Measurements from ENCODE around the gene GPR17. TPM values are rescaled to one million over a fixed set of nuclear protein-coding genes. Genes with fewer than 3 reads are reported as not detected.

The GPR17 gene
- total and polyA plus RNA-seq, 4 donors, result 0.30 to 1.4 (median 0.40) TPM; not detected in 1

- peak overlapping the region; percentile 49 to 83 for H3K27ac ChIP-seq (ENCODE audit: low read depth in 1 of 2, low read length in 1 of 2)
- ATAC-seq (ENCODE audit: insufficient read depth, low FRiP score) (no peak), DNase-seq (no peak)
- H3K4me1 ChIP-seq (ENCODE audit: control insufficient read depth in 5 of 5, insufficient read depth in 5 of 5, low read length in 5 of 5), result peaks cover 0 to 47% (median 9%) of the 10 kb centered on the region in 5 donors
- no peak overlapping the region for H3K9ac ChIP-seq (ENCODE audit: insufficient read depth in 1 of 2, low read length in 2 of 2)
- H3K36me3 ChIP-seq (ENCODE audit: control insufficient read depth in 4 of 4, insufficient read depth in 4 of 4, low read length in 4 of 4), result peaks cover 0 to 9% (median 0%) of the 10 kb centered on the region in 4 donors
- no peak overlapping the region for H3K4me3 ChIP-seq
- H3K9me3 ChIP-seq (ENCODE audit: control insufficient read depth in 4 of 4, insufficient read depth in 3 of 4, low read length in 3 of 4), result no peaks in the 10 kb centered on the region
- H3K27me3 ChIP-seq (ENCODE audit: control insufficient read depth in 3 of 3, insufficient read depth in 3 of 3, low read length in 2 of 3), result no peaks in the 10 kb centered on the region
- WGBS, 2 donors, result 61 to 70% methylated on average over 24 of the region's 24 CpGs
- TF ChIP-seq, protein P1, sequence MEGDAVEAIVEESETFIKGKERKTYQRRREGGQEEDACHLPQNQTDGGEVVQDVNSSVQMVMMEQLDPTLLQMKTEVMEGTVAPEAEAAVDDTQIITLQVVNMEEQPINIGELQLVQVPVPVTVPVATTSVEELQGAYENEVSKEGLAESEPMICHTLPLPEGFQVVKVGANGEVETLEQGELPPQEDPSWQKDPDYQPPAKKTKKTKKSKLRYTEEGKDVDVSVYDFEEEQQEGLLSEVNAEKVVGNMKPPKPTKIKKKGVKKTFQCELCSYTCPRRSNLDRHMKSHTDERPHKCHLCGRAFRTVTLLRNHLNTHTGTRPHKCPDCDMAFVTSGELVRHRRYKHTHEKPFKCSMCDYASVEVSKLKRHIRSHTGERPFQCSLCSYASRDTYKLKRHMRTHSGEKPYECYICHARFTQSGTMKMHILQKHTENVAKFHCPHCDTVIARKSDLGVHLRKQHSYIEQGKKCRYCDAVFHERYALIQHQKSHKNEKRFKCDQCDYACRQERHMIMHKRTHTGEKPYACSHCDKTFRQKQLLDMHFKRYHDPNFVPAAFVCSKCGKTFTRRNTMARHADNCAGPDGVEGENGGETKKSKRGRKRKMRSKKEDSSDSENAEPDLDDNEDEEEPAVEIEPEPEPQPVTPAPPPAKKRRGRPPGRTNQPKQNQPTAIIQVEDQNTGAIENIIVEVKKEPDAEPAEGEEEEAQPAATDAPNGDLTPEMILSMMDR (IDR thresholded peaks at IDR 0.05; ENCODE audit: control extremely low read depth, extremely low read depth), result no peak
Observed at GRCh38 chr2:127646487-127647241, 711 bp downstream of the GPR17 start.

DNA sequence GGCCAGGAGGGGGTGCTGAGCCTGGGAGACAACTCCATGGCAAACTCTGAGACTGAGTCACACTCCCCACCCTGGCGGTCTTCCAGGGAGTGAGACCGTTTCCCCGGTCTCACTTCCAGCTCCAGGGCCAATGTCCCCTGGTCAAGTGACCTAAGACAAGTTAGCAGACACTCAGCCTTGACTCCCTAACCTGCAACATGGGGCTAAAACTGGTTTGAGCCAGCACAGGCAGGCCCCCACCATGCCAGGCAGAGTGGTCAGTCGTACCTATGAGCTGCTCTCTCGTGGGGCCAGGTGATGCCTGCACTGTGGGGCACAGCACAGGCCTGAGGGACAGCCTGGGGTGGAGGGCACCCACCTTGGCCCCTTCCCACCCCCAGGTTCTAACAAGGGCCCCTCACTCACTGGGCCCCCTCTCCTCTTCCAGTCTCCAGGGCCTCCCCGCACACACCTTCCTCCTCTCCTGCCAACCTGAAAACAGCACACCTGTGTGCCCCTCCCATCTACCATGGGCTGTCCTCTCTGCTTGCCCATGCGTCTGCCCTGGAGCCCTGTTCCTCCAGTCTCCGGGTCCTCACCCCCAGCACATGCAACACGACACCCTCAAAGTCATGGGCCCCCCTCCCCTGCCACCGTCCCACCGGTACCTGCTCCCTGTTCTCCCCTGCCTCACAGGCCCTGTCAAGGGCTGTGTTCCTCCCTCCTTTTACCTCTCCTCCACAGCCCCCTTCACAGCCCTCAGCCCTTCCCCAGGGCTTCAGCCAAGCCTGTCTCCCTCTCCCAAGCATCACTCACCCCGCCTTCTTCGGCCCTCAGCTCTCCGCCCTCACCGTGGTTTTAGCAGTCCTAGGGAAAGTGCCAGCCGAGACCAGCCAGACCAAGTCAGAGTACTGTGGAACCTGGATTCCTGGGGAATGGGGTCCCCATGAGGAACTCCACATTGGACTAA lies 1.6 kb downstream of the GPR17 start:
- ATAC-seq (ENCODE audit: insufficient read depth, low FRiP score) (no peak), DNase-seq (no peak)
- peak overlapping the region; percentile 49 to 83 for H3K27ac ChIP-seq (ENCODE audit: low read depth in 1 of 2, low read length in 1 of 2)
- no peak overlapping the region for H3K9ac ChIP-seq (ENCODE audit: insufficient read depth in 1 of 2, low read length in 2 of 2)
- H3K27me3 ChIP-seq (ENCODE audit: control insufficient read depth in 3 of 3, insufficient read depth in 3 of 3, low read length in 2 of 3), result no peaks in the 10 kb centered on the region
- TF ChIP-seq, protein P1 (IDR thresholded peaks at IDR 0.05; ENCODE audit: control extremely low read depth, extremely low read depth), result no peak
- WGBS, 2 donors, result 73 to 88% methylated on average over 15 to 16 of the region's 16 CpGs
- peaks cover 0 to 42% (median 10%) of the 10 kb centered on the region in 5 donors for H3K4me1 ChIP-seq (ENCODE audit: control insufficient read depth in 5 of 5, insufficient read depth in 5 of 5, low read length in 5 of 5)
- no peak overlapping the region for H3K4me3 ChIP-seq
- H3K9me3 ChIP-seq (ENCODE audit: control insufficient read depth in 4 of 4, insufficient read depth in 3 of 4, low read length in 3 of 4), result no peaks in the 10 kb centered on the region
- peaks cover 0 to 9% (median 0%) of the 10 kb centered on the region in 4 donors for H3K36me3 ChIP-seq (ENCODE audit: control insufficient read depth in 4 of 4, insufficient read depth in 4 of 4, low read length in 4 of 4)

- ATAC-seq (ENCODE audit: insufficient read depth, low FRiP score), result no peak
- Histone ChIP-seq H3K9ac (ENCODE audit: insufficient read depth in 1 of 2, low read length in 2 of 2) (no peak overlapping the region), H3K4me1 (ENCODE audit: control insufficient read depth in 5 of 5, insufficient read depth in 5 of 5, low read length in 5 of 5) (peaks cover 0 to 45% (median 10%) of the 10 kb centered on the region in 5 donors), H3K27ac (ENCODE audit: low read depth in 1 of 2, low read length in 1 of 2) (peak overlapping the region in 1 of 2 donors; percentile 5), H3K9me3 (ENCODE audit: control insufficient read depth in 4 of 4, insufficient read depth in 3 of 4, low read length in 3 of 4) (no peaks in the 10 kb centered on the region), H3K27me3 (ENCODE audit: control insufficient read depth in 3 of 3, insufficient read depth in 3 of 3, low read length in 2 of 3) (no peaks in the 10 kb centered on the region), H3K4me3 (no peak overlapping the region), H3K36me3 (ENCODE audit: control insufficient read depth in 4 of 4, insufficient read depth in 4 of 4, low read length in 4 of 4) (peaks cover 0 to 11% (median 0%) of the 10 kb centered on the region in 4 donors)
- WGBS, 2 donors, result 85 to 88% methylated on average over 6 of the region's 6 CpGs
- no peak for DNase-seq
- TF ChIP-seq, protein P1 (IDR thresholded peaks at IDR 0.05; ENCODE audit: control extremely low read depth, extremely low read depth), result no peak
Observed at GRCh38 chr2:127648321-127648720, 2.4 kb downstream of the GPR17 start.

Measured in lung (tissue), 12 donors.